Activated T-helper 1 cell treated with anti-CD3 and anti-CD28 coated beads, Interleukin-12 subunit alpha, Interleukin-12 subunit beta, Interleukin-2, Interleukin-4 antibody, amounts not matched to agents 30 ng/mL and 10 ng/mL and 1 ng/mL, durations not matched to agents 14 hours and 24 hours and 36 hours (primary cell): ENCODE data around the gene COPB1. TPM values are rescaled to one million over a fixed set of nuclear protein-coding genes. Genes with fewer than 3 reads are reported as not detected.

ENCODE experiments used
- DNase-seq: peaks from one replicate; pipeline ENCODE4 v3.0.0; 2021; ENCODE audit warnings: low spot score
- H3K27ac Mint-ChIP-seq: one replicate; pipeline ENCODE4 v1.8.0; 2021; ENCODE audit warnings: mild to moderate bottlenecking, mixed read lengths
- H3K27me3 Mint-ChIP-seq: one replicate; pipeline ENCODE4 v1.8.0; 2022; ENCODE audit warnings: mild to moderate bottlenecking, moderate library complexity, mixed read lengths; ENCODE audit not compliant: insufficient read depth
- H3K36me3 Mint-ChIP-seq: one replicate; pipeline ENCODE4 v1.8.0; 2021; ENCODE audit warnings: low read depth, mixed read lengths
- H3K4me1 Mint-ChIP-seq: one replicate; pipeline ENCODE4 v1.8.0; 2021; ENCODE audit warnings: low read depth, mixed read lengths
- H3K4me3 Mint-ChIP-seq: one replicate; pipeline ENCODE4 v1.8.0; 2021; ENCODE audit warnings: mild to moderate bottlenecking, moderate library complexity, mixed read lengths
- H3K9me3 Mint-ChIP-seq: one replicate; pipeline ENCODE4 v1.8.0; 2021; ENCODE audit warnings: mixed read lengths
- intact Hi-C: fragments of 100-400 bp; cut with micrococcal nuclease; formaldehyde crosslinking; loops from one replicate; pipeline ENCODE4 v1.15.1; 2024
- total RNA-seq: library from RNA; stranded (reverse); gene quantifications from 2 replicates; pipeline ENCODE4 v1.2.3, GENCODE V29; 2022

COPB1 gene
- total RNA-seq, 1 donor from 2014 or later: 94.8 TPM

DNA sequence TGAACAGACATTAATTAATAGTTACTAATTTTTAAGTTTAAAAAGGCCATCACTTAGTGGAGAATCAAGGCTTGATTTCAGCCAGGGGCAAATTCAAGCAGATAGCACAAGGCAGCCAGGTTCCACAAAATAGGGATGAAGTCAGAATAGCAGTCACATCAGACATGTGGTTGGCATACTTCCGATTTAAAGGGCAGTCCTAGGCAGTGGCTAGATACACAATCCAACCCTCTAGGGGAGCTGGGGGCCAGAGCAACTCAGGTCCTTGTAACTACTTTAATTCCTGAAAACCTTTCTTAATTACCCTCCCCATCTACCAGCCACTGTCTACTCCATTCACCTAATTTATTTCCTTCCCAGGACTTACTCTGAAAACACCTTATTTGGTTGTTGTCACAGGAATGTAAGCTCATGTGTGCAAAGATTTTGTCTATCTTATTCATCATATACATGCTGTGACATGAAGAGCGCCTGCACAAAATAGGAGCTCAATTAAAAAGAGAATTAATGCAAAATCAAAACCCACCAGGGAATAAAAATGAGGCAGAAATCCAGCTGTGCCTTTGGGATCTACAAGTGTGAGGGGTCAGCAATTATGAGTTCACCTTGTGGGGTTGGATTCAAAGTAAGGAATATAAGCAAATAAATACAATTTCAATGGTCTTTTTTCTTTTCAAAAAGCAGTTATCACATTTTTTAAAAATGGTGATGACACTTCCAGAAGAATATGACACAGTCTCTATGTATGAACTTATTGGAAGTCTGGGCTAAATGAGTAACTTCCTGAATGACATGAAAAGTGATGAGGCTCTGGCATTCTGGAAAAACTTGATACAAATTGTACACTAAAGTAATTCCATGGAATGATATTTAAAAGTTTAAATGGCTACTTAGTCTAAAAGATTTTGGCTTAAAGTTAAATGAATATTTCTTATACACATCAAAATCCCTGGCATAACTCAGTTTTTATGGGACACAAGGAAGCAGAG is 53.8 kb downstream of the COPB1 start:
- no peaks in the 10 kb centered on the region for H3K9me3 Mint-ChIP-seq
- intact Hi-C loops: no loop called here
- DNase-seq: no peak
- no peaks in the 10 kb centered on the region for H3K27me3 Mint-ChIP-seq
- no peak overlapping the region for H3K27ac Mint-ChIP-seq
- H3K36me3 Mint-ChIP-seq: peaks cover 15% of the 10 kb centered on the region
- H3K4me3 Mint-ChIP-seq: no peak overlapping the region
- peaks cover 26% of the 10 kb centered on the region for H3K4me1 Mint-ChIP-seq

DNA sequence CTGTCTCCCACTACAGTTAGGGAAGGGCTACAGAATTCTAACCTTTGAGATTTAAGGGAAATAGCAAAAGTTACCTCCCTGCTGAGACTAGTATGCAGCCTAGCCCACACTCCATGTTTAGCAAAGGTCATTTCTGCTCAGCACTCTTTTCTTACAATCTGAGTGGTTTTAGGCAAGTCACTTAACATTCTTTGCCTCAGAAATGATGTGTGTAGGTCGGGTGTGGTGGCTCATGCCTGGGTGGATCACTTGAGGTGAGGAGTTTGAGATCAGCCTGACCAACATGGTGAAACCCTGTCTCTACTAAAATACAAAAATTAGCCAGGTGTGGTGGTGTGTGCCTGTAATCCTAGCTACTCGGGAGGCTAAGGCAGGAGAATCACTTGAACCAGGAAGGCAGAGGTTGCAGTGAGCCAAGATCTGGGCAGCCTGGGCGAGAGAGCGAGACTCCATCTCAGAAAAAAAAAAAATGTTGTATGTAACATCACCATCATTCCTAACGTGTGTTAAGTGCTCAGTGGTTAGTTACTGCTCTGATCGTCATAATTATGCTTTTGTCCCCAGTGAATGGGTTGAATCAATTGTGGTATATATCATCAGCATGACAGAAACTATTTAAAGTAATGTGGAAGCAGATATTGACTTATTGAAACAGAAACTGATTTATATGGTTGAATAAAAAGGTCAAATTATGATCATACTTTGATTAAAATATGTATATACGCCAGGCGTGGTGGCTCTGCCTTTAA is 55.0 kb downstream of the COPB1 start:
- peaks cover 13% of the 10 kb centered on the region for H3K36me3 Mint-ChIP-seq
- H3K9me3 Mint-ChIP-seq: no peaks in the 10 kb centered on the region
- intact Hi-C loops: no loop called here
- no peak for DNase-seq
- no peak overlapping the region for H3K27ac Mint-ChIP-seq
- no peak overlapping the region for H3K4me3 Mint-ChIP-seq
- H3K4me1 Mint-ChIP-seq: peaks cover 26% of the 10 kb centered on the region
- no peaks in the 10 kb centered on the region for H3K27me3 Mint-ChIP-seq

DNA sequence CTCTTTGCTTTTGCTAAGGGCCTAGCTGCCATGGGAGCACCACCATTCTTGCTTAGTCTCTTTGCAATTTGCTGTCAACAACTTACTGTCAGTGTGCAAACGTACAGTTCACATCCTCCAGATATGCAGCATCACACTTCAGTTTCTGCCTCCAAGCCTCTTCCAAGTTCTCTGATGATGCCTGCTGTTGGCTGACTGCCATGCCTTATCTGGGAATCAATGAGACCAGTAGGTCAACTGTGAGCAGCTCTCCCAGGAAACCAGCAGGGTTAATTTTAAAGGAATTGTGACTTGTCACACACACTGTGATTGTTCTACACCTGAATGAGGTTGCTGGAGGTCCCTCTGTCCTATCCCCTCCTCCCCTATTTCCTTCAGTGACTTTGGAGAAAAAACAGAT is 56.0 kb downstream of the COPB1 start:
- H3K4me3 Mint-ChIP-seq: no peak overlapping the region
- H3K27ac Mint-ChIP-seq: no peak overlapping the region
- no peaks in the 10 kb centered on the region for H3K27me3 Mint-ChIP-seq
- H3K36me3 Mint-ChIP-seq: peaks cover 16% of the 10 kb centered on the region
- DNase-seq: no peak
- H3K9me3 Mint-ChIP-seq: no peaks in the 10 kb centered on the region
- intact Hi-C loops: no loop called here
- H3K4me1 Mint-ChIP-seq: peaks cover 36% of the 10 kb centered on the region

DNA sequence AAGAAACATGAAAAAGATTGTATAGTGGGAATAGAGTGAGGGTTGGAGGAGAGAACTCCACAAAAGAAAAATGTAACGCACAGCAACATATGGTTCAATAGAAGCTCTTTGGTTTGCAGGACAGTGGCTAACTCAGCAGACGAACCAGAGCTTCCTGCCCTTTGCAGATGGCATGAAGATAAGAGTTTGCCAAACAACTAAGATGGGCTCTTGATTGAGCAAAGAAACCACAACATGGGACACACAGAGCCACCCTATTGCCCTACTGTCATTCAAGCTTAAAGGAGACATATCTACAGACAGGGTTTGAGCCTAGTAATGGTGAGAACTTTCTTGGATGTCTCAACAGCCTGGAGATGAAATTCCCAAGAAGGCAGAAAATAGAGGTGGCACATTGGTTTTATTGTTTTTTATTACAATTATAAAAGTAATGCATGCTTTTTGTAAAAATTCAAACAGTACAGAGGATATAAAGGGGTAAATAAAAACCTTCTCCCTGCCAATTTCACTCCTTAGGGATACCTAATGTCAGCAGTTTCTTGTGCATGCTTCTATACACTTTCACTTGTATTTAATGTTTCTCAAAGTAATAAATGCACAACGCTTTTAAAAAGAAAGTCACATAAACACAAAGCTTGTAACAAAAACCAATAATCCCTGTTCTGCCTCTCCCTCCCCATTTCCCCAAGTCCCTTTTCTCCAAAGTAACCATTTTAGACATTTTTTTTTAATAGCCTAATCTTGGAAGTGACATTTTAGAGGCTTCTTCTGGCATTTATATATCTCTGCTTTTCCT is 63.7 kb downstream of the COPB1 start:
- Mint-ChIP-seq H3K27me3 (peaks cover 13% of the 10 kb centered on the region), H3K36me3 (peaks cover 10% of the 10 kb centered on the region), H3K4me1 (peaks cover 31% of the 10 kb centered on the region), H3K27ac (peak overlapping the region; percentile 4), H3K9me3 (no peaks in the 10 kb centered on the region), H3K4me3 (no peak overlapping the region)
- intact Hi-C loops: no loop called here
- DNase-seq: no peak

DNA sequence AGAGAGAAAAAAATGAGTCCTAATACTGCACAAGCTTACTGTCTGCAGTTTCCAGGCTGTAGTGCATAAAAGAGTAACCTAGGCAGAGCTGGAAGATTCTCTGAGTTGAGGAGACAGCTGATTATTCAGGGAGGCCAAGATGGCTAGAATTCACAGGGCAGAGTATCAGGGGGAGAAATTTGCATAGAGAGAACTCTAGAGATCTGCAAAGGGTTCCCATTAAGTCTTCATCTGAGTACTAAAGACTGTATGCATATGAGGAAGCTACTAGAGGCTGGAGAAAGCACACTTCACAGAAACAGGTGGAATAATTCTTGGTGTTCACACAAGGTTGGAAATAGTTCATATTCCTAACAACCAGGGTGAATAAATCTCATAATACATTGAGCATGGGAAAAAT is 74.0 kb downstream of the COPB1 start:
- H3K4me3 Mint-ChIP-seq: no peak overlapping the region
- intact Hi-C loops: no loop called here
- no peak for DNase-seq
- peaks cover 4% of the 10 kb centered on the region for H3K36me3 Mint-ChIP-seq
- H3K4me1 Mint-ChIP-seq: no peaks in the 10 kb centered on the region
- peaks cover 3% of the 10 kb centered on the region for H3K9me3 Mint-ChIP-seq
- no peak overlapping the region for H3K27ac Mint-ChIP-seq
- peaks cover 2% of the 10 kb centered on the region for H3K27me3 Mint-ChIP-seq

DNA sequence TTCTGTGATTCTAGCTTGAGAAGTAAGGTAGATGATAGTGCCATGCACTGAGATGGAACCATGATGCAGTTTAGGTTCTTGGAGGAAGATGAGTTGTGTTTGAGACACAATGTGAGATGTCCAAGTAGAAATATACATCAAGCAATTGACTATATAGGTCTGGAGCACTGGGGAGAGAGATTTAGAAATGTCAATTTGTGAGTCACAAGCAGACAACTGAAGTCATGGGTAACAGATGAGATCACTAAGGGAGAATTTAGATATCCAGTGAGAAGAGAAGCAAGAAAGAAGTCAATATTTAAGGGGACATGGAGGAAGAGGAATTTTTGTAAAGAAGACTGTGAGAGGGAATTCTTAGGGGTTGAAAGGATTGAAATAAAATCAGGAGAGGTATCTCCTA is 75.5 kb downstream of the COPB1 start:
- Mint-ChIP-seq H3K4me1 (peaks cover 5% of the 10 kb centered on the region), H3K9me3 (no peaks in the 10 kb centered on the region), H3K27me3 (peaks cover 2% of the 10 kb centered on the region), H3K4me3 (no peak overlapping the region), H3K27ac (no peak overlapping the region), H3K36me3 (peaks cover 4% of the 10 kb centered on the region)
- DNase-seq: no peak
- intact Hi-C loops: no loop called here

DNA sequence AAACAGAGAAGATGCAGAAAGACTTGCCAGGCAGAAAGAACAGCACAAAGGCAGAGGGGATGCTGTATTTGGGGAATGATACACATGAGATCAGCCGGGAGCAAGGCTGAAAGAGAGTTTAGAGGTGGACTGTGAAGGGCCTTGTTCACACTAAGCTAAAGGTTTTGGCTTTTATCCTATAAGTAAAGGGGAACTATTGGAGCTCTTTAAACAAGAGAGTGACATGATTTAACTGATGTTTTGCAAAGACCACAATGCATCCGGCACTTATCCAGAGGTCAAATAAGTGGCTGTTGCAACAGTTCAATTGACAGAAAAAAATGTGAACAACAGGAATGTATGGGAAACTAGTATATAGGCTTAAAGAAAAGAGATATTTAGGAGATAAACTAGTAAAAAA is 76.0 kb downstream of the COPB1 start:
- Mint-ChIP-seq H3K36me3 (peaks cover 4% of the 10 kb centered on the region), H3K27me3 (peaks cover 2% of the 10 kb centered on the region), H3K27ac (no peak overlapping the region), H3K9me3 (no peaks in the 10 kb centered on the region), H3K4me1 (peaks cover 9% of the 10 kb centered on the region), H3K4me3 (no peak overlapping the region)
- DNase-seq: no peak
- intact Hi-C loops: no loop called here

DNA sequence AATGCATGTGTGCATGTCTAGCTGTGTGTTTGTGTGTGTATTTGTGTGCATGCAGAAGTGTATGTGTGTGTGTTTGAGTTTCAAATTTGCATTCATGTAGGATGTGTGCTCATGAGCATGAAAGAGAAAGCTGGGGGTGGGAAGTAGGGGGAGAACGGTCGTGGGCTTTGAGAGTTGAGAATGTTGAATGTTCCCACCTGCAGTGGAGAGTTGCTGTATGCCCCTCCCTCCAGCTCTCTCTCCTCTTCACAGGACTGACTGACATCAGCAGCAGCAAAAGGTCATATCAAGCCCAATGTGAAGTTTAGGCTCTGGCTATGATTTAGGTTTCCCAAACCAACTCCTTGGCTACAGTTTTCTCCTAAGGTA is 76.8 kb downstream of the COPB1 start:
- Mint-ChIP-seq H3K27ac (no peak overlapping the region), H3K36me3 (peaks cover 4% of the 10 kb centered on the region), H3K4me1 (peaks cover 15% of the 10 kb centered on the region), H3K4me3 (no peak overlapping the region), H3K9me3 (no peaks in the 10 kb centered on the region), H3K27me3 (peaks cover 2% of the 10 kb centered on the region)
- intact Hi-C loops: no loop called here
- DNase-seq: no peak

DNA sequence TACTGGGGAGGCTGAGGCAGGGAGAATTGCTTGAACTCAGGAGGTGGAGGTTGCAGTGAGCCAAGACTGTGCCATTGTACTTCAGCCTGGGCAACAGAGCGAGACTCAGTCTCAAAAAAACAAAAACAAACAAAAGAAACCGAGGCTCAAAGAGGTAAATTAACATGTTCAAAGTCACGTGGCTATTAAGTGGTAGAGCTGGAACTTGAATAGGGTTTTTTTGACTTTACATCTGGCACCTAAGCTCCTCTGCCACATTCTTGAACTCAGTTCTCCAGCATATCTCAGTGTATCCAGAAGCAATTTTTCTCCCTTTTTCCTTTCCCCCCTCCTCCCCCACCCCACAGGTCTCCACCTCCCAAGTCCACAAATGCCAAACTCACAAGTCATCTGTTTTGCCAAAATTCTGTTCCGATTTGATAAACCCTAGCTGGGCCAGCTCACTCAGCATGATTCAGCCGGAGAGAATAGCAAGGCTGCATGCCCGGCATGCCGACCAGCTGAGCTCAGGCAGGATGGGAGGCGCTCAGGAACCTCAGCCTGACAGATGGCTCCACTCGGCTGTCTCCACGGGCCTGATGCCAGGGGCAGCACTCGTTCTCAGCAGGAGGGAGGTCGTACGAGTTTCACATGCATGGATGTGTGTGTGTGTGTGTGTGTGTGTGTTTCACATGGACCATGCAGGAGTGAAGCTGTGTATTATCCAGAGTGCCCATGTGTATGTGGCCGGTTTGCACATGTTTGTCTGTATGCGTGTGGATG is 77.4 kb downstream of the COPB1 start:
- peaks cover 4% of the 10 kb centered on the region for H3K36me3 Mint-ChIP-seq
- H3K9me3 Mint-ChIP-seq: no peaks in the 10 kb centered on the region
- H3K4me1 Mint-ChIP-seq: peaks cover 21% of the 10 kb centered on the region
- no peak for DNase-seq
- intact Hi-C loops: no loop called here
- peaks cover 2% of the 10 kb centered on the region for H3K27me3 Mint-ChIP-seq
- no peak overlapping the region for H3K4me3 Mint-ChIP-seq
- H3K27ac Mint-ChIP-seq: no peak overlapping the region

DNA sequence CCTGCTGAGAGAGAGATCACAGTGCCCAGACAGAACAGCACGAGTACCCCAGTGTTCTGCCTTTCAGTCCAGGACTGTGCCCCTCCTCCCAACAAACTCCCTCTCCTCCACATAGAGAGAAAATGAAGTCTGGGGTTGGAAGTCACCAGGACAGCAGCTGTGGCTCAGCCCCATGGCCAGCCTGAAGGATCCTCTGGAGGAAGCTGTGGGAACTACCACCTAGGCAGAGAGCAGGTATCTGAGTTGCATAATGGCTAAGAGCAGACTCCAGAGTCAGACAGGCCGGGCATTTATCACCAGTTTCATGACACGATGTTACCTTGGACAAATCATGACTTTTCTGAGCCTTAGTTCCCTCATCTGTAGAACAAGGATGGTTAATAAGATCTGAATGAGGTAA is 79.4 kb downstream of the COPB1 start:
- Mint-ChIP-seq H3K4me3 (no peak overlapping the region), H3K27ac (no peak overlapping the region), H3K36me3 (peaks cover 2% of the 10 kb centered on the region), H3K9me3 (no peaks in the 10 kb centered on the region), H3K27me3 (no peaks in the 10 kb centered on the region), H3K4me1 (peaks cover 36% of the 10 kb centered on the region)
- no peak for DNase-seq
- intact Hi-C loops: no loop called here

DNA sequence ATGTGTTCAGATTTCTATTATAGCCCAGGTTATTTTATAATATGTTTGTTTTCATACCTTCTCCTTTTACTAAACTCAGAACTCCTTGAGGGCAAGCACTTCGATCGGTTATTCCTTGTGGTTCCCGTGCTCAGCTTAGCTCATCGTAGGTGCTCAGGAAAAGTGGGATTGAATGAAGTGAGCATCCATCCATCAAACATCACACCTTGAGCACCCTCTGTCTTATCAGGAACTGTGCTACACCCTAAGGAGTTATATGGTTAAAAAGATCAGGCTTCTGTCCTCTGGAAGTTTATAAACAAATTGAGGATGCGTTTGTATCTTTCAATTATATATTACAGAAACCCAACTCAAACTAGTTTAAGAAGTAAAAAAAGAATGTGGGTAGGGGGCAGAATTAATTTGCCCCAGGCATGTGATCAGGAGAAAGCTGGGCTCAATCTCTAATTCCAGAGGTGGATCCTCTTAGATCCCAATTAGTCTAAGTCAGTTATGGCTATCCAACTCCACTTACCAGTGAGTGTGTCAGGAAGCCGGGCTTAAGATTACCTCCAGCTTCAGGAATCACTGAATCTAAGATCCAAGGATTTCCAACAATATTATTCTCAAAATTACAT is 80.7 kb downstream of the COPB1 start:
- H3K27ac Mint-ChIP-seq: no peak overlapping the region
- no peak for DNase-seq
- intact Hi-C loops: loop anchor here (1.0 to 5.0 kb wide), 2 partner anchors 119 to 342 kb away; no protein-coding TSS in a partner anchor

More for the DNA sequence above, 80.7 kb downstream of the COPB1 start:
- Mint-ChIP-seq H3K4me1 (peaks cover 49% of the 10 kb centered on the region), H3K36me3 (peaks cover 2% of the 10 kb centered on the region), H3K4me3 (no peak overlapping the region), H3K9me3 (no peaks in the 10 kb centered on the region), H3K27me3 (no peaks in the 10 kb centered on the region)
